Suprapubic skin (tissue), 4 donors: ENCODE measurements around the gene FRMD4B.

Source experiments
- EP300 ChIP-seq: sonication (generic); formaldehyde crosslinking; IDR thresholded peaks from one replicate; pipeline ENCODE4 v1.6.1; 2017; ENCODE audit warnings: antibody characterized with exemption
- POLR2A ChIP-seq, 2 donors: fragments of 450-650 bp; IDR thresholded peaks; one replicate each; pipeline ENCODE4 v1.6.1; 2017; ENCODE audit warnings: antibody characterized with exemption in 2 of 2, mild to moderate bottlenecking in 2 of 2, moderate library complexity in 2 of 2
- POLR2AphosphoS5 ChIP-seq, 3 donors: sonication (generic); formaldehyde crosslinking; IDR thresholded peaks; one replicate each; pipeline ENCODE4 v1.6.1; 2017; ENCODE audit warnings: antibody characterized with exemption in 3 of 3
- TF ChIP-seq, protein P1 (sequence below), 2 donors: fragments of 200-600 bp in 1 of 2; fragments of 450-650 bp in 1 of 2; sonication (generic) in 1 of 2; IDR thresholded peaks; one replicate each; pipeline ENCODE4 v1.5.1; 2016 to 2019; ENCODE audit warnings: antibody characterized with exemption in 2 of 2, mild to moderate bottlenecking in 1 of 2, moderate library complexity in 1 of 2

DNA sequence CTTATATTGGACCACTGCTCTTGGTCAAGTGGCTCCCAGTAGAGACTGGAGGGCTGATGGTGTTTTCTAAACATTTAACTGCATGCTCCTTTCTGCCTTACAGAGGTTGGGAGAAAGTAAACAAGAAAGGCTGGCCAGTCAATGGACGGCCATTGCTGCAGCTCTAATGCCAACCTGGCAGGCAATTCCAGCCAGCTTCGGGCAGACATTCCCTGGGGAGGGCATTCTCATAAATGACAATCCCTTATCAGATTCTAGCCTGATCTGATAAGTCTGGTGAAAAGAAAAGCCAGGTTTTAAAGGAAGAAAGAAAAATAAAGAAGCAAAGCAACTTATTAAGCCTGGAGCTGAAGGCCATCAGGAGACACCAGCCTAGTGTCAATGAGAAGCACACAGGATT is 60.7 kb downstream of the FRMD4B start:
- no peak for TF ChIP-seq POLR2A (IDR thresholded peaks at IDR 0.05)
- no peak for TF ChIP-seq POLR2AphosphoS5 (IDR thresholded peaks at IDR 0.05)
- TF ChIP-seq, protein P1, sequence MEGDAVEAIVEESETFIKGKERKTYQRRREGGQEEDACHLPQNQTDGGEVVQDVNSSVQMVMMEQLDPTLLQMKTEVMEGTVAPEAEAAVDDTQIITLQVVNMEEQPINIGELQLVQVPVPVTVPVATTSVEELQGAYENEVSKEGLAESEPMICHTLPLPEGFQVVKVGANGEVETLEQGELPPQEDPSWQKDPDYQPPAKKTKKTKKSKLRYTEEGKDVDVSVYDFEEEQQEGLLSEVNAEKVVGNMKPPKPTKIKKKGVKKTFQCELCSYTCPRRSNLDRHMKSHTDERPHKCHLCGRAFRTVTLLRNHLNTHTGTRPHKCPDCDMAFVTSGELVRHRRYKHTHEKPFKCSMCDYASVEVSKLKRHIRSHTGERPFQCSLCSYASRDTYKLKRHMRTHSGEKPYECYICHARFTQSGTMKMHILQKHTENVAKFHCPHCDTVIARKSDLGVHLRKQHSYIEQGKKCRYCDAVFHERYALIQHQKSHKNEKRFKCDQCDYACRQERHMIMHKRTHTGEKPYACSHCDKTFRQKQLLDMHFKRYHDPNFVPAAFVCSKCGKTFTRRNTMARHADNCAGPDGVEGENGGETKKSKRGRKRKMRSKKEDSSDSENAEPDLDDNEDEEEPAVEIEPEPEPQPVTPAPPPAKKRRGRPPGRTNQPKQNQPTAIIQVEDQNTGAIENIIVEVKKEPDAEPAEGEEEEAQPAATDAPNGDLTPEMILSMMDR (IDR thresholded peaks at IDR 0.05): no peak
- TF ChIP-seq EP300: no peak
